Measurements from ENCODE around the gene PXDN. TPM values are rescaled to one million over a fixed set of nuclear protein-coding genes. Genes with fewer than 3 reads are reported as not detected.

The PXDN gene
- total and polyA plus RNA-seq, 7 donors, result 4.1 to 15.4 (median 9.4) TPM

GRCh38 chr2:1606421-1607235 is 137.7 kb downstream of the PXDN start:
- intact Hi-C loops (cut with DNase I), result loop anchor here in 1 of 2 donors (5.0 kb wide), 2 partner anchors 136 to 211 kb away; partner anchors contain the start of gene PXDN
- Histone ChIP-seq H3K9me3 (no peaks in the 10 kb centered on the region), H3K36me3 (ENCODE audit: insufficient read depth in 1 of 2, low read depth in 1 of 2) (no peaks in the 10 kb centered on the region), H3K27me3 (ENCODE audit: insufficient read depth in 3 of 3, low read length in 2 of 3) (peaks cover 0 to 45% (median 7%) of the 10 kb centered on the region in 3 donors), H3K4me3 (no peak overlapping the region), H3K27ac (no peak overlapping the region), H3K4me1 (peaks cover 5% of the 10 kb centered on the region)
- ATAC-seq (no peak), DNase-seq (no peak)
- 64 to 73% (median 73%) methylated on average over 15 of the region's 15 CpGs for WGBS, 3 donors
- TF ChIP-seq, protein P1, sequence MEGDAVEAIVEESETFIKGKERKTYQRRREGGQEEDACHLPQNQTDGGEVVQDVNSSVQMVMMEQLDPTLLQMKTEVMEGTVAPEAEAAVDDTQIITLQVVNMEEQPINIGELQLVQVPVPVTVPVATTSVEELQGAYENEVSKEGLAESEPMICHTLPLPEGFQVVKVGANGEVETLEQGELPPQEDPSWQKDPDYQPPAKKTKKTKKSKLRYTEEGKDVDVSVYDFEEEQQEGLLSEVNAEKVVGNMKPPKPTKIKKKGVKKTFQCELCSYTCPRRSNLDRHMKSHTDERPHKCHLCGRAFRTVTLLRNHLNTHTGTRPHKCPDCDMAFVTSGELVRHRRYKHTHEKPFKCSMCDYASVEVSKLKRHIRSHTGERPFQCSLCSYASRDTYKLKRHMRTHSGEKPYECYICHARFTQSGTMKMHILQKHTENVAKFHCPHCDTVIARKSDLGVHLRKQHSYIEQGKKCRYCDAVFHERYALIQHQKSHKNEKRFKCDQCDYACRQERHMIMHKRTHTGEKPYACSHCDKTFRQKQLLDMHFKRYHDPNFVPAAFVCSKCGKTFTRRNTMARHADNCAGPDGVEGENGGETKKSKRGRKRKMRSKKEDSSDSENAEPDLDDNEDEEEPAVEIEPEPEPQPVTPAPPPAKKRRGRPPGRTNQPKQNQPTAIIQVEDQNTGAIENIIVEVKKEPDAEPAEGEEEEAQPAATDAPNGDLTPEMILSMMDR (IDR thresholded peaks at IDR 0.05), result no peak

DNA sequence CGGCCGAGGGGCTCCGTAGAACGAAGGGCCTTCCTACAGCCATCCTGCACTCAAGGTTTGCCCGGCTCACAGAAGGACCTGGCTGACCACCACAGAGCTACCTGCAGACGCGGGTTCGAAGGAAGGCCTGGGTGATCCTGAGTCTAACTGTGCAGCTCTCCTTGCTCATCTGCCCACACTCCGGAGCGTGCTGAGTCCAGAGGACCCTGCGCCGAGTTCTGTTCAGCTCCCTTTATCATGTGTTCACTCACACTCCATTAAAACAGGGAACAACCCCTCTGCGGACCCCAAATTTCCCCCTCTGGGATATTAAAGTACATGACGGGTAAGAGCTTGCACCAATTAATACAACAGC is 138.3 kb downstream of the PXDN start:
- TF ChIP-seq, protein P1 (IDR thresholded peaks at IDR 0.05), result no peak
- H3K27me3 ChIP-seq (ENCODE audit: insufficient read depth in 3 of 3, low read length in 2 of 3), result peaks cover 0 to 49% (median 7%) of the 10 kb centered on the region in 3 donors
- peaks cover 5% of the 10 kb centered on the region for H3K4me1 ChIP-seq
- H3K27ac ChIP-seq, result peak overlapping the region; percentile 9
- ATAC-seq (no peak), DNase-seq (no peak)
- H3K36me3 ChIP-seq (ENCODE audit: insufficient read depth in 1 of 2, low read depth in 1 of 2), result no peaks in the 10 kb centered on the region
- WGBS, 3 donors, result 63 to 75% (median 65%) methylated on average over 14 of the region's 14 CpGs
- intact Hi-C loops (cut with DNase I), result loop anchor here in 1 of 2 donors (5.0 kb wide), 2 partner anchors 136 to 211 kb away; partner anchors contain the start of gene PXDN
- no peaks in the 10 kb centered on the region for H3K9me3 ChIP-seq
- H3K4me3 ChIP-seq, result no peak overlapping the region

DNA sequence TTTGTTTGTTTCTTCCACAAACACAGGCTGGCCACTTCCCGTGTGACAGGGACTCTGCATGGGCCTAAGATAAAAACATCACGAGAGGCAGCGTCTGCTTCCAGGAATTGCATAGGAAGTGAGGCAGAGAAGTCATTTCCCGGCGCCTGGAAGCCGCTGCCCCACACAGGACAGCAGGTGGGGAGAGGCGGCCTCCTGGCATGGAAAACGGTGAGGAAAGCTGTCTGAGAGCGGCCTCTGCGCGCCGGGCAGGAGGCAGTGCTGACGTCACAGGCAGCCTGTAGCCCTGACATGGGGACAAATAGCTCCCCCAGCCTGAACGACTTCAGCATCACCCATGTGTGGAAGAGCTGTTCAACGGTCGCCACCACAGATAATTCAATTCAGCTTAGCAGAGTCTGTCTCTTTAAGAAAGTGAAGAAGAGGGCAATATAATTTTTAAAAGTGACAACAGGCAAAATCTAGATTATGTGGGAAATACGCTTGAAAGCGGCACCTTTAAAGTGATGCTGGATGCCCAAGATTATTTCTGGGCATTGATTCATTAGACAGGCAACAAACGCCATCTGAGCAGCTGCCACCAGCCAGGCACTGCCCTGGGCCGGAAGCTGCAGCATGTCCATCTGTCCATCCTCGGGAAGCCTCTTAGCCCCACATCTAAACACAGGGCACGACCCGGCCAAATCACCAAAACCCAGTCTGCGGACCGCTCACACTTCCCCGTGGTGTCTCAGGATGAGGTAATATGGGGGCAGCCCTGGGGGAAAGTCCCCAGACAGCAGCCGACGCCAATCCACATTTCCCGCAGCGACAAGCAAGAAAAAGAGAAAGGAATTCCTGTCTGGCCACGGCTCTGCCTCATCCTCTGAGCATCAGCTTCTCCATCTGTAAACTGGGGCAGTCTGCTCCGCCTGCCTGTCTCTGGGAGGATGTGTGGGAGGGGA is 138.9 kb downstream of the PXDN start:
- TF ChIP-seq, protein P1 (IDR thresholded peaks at IDR 0.05), result no peak
- ATAC-seq (peak; percentile 42 to 67 (median 63)), DNase-seq (peak; percentile 67 to 79)
- peak overlapping the region; percentile 36 for H3K27ac ChIP-seq
- 9 to 14% (median 10%) methylated on average over 32 of the region's 32 CpGs for WGBS, 3 donors
- peaks cover 0 to 49% (median 7%) of the 10 kb centered on the region in 3 donors for H3K27me3 ChIP-seq (ENCODE audit: insufficient read depth in 3 of 3, low read length in 2 of 3)
- no peak overlapping the region for H3K4me3 ChIP-seq
- H3K4me1 ChIP-seq, result peaks cover 5% of the 10 kb centered on the region
- H3K36me3 ChIP-seq (ENCODE audit: insufficient read depth in 1 of 2, low read depth in 1 of 2), result no peaks in the 10 kb centered on the region
- intact Hi-C loops (cut with DNase I), result loop anchor here in 1 of 2 donors (5.0 kb wide), 2 partner anchors 137 to 212 kb away; partner anchors contain the start of gene PXDN
- no peaks in the 10 kb centered on the region for H3K9me3 ChIP-seq

GRCh38 chr2:1603521-1603920 is 140.8 kb downstream of the PXDN start:
- ATAC-seq (no peak), DNase-seq (no peak)
- Histone ChIP-seq H3K27me3 (ENCODE audit: insufficient read depth in 3 of 3, low read length in 2 of 3) (peaks cover 0 to 59% (median 7%) of the 10 kb centered on the region in 3 donors), H3K27ac (no peak overlapping the region), H3K36me3 (ENCODE audit: insufficient read depth in 1 of 2, low read depth in 1 of 2) (no peaks in the 10 kb centered on the region), H3K9me3 (no peaks in the 10 kb centered on the region), H3K4me3 (no peak overlapping the region), H3K4me1 (peaks cover 5% of the 10 kb centered on the region)
- TF ChIP-seq, protein P1 (IDR thresholded peaks at IDR 0.05), result no peak
- 76 to 84% (median 77%) methylated on average over 15 of the region's 15 CpGs for WGBS, 3 donors
- intact Hi-C loops (cut with DNase I), result no loop called here
